NCI-H2227 treated with DMSO at 0.1 percent for 48 hours (cell line): ENCODE measurements around the gene GCHFR.

ENCODE experiments used
- DNase-seq: peaks from one replicate; lab custom pipeline; 2025; lab: John Stamatoyannopoulos, UW

The GCHFR gene

GRCh38 chr15:40808861-40809450 is 45.1 kb downstream of the GCHFR start:
- no peak for DNase-seq

- DNase-seq: no peak
Observed at GRCh38 chr15:40812721-40813425, 49.0 kb downstream of the GCHFR start.

- DNase-seq: no peak
Observed at GRCh38 chr15:40815042-40815698, 51.3 kb downstream of the GCHFR start.
